Kidney (tissue), 14 donors: Measurements from ENCODE around the gene ECI2. TPM values are rescaled to one million over a fixed set of nuclear protein-coding genes. Genes with fewer than 3 reads are reported as not detected.
A peak's percentile ranks its signal among the peaks of the same experiment; 100 is the strongest.

Source experiments
- DNase-seq, 5 donors: peaks; one replicate each; pipeline ENCODE4 v3.0.0-alpha.2; 2013 to 2020
- FAIRE-seq: peaks from 2 replicates; lab custom pipeline; 2012; peaks lifted over from hg19 to GRCh38; lab: Jason Lieb, UNC
- H3K27ac ChIP-seq, 2 donors: one replicate each; pipeline ENCODE4 v1.7.0; 2013; ENCODE audit warnings: low read depth in 2 of 2, low read length in 2 of 2, inconsistent platforms in 1 of 2
- H3K27me3 ChIP-seq: one replicate; pipeline ENCODE4 v1.7.1; 2013; ENCODE audit warnings: low read length, inconsistent platforms; ENCODE audit not compliant: control insufficient read depth, insufficient read depth
- H3K36me3 ChIP-seq, 3 donors: one replicate each; pipeline versions ENCODE4 v1.7.0 to v1.7.1; 2013; ENCODE audit warnings: low read length in 3 of 3, control low read depth in 1 of 3, inconsistent platforms in 1 of 3; ENCODE audit not compliant: insufficient read depth in 3 of 3, control insufficient read depth in 2 of 3
- H3K4me1 ChIP-seq, 3 donors: one replicate each; pipeline versions ENCODE4 v1.7.0 to v1.7.1; 2013; ENCODE audit warnings: low read length in 3 of 3, inconsistent platforms in 1 of 3, low read depth in 1 of 3; ENCODE audit not compliant: control insufficient read depth in 2 of 3, insufficient read depth in 2 of 3
- H3K4me3 ChIP-seq, 3 donors: one replicate each; pipeline versions ENCODE4 v1.7.0 to v1.8.1; 2013; ENCODE audit warnings: low read length in 3 of 3, control low read depth in 1 of 3, inconsistent platforms in 1 of 3
- H3K9ac ChIP-seq, 3 donors: one replicate each; pipeline versions ENCODE4 v1.7.0 to v1.7.1; 2013; ENCODE audit warnings: low read length in 3 of 3, control low read depth in 1 of 3, inconsistent platforms in 1 of 3
- H3K9me3 ChIP-seq, 3 donors: one replicate each; pipeline versions ENCODE4 v1.7.0 to v1.7.1; 2013; ENCODE audit warnings: low read length in 3 of 3, control low read depth in 1 of 3, inconsistent platforms in 1 of 3; ENCODE audit not compliant: control insufficient read depth in 2 of 3, insufficient read depth in 1 of 3
- intact Hi-C: fragments of 100-400 bp; cut with DNase I; formaldehyde crosslinking; loops from one replicate; pipeline ENCODE4 v1.11.1; 2022
- polyA plus RNA-seq: library from polyadenylated mRNA; stranded (reverse); fragments of 350-450 nt; fragmentation: Illumina TruSeq; extraction: RNeasy Lipid Tissue Mini Kit (QIAGEN cat#74804); gene quantifications from one replicate; pipeline ENCODE4 v1.2.3, GENCODE V29; 2014; ENCODE audit warnings: low read depth, low replicate concordance; ENCODE audit not compliant: insufficient read depth
- total RNA-seq: library from RNA; stranded (reverse); fragmentation: NEBNext Ultra II Directional; extraction: Animal tissue kit (Norgen Biotek cat#: 25700); gene quantifications from one replicate; pipeline ENCODE4 v1.2.1, GENCODE V29; 2021
- TF ChIP-seq, protein P1 (sequence below): IDR thresholded peaks from 3 replicates; pipeline ENCODE4 v1.5.1; 2012; ENCODE audit warnings: mild to moderate bottlenecking, moderate library complexity, borderline replicate concordance; ENCODE audit not compliant: insufficient read depth; ENCODE audit errors: extremely low read depth
- donor health status: control.
- donor health status: control.
- donor health status: control.
- donor health status: control.
- donor health status: control.
- donor health status: DM: yes; HTN: yes; CAD: no.
- donor health status: Normal renal cell carcinoma (clear cell type).

ECI2 gene
- total and polyA plus RNA-seq, 2 donors from 2014 or later: 51.9 to 210 TPM

DNA sequence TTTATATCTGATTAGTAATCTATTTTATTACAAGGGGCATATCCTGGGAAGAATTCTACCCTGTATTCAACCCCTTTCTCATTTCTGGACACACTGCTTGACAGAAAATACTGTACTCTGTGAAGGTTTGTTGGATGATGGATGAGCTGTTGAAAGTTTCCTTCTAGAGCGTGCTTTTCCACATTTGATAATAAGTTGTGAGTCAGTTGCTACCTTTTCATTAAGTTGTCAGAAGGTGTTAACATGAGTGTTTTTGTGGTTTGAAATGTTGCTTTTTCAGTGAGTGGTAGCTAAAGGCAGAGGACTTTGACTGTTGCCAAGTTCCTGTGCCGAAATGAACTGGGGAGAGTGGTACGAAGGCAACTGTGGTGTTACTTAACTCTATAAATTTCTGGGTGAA, 3.9 kb upstream of the ECI2 start:
- intact Hi-C loops: no loop called here
- no peak overlapping the region for H3K9ac ChIP-seq
- no peaks in the 10 kb centered on the region for H3K36me3 ChIP-seq
- H3K27ac ChIP-seq: no peak overlapping the region
- FAIRE-seq (no peak), DNase-seq (no peak)
- H3K4me3 ChIP-seq: no peak overlapping the region
- TF ChIP-seq, protein P1, sequence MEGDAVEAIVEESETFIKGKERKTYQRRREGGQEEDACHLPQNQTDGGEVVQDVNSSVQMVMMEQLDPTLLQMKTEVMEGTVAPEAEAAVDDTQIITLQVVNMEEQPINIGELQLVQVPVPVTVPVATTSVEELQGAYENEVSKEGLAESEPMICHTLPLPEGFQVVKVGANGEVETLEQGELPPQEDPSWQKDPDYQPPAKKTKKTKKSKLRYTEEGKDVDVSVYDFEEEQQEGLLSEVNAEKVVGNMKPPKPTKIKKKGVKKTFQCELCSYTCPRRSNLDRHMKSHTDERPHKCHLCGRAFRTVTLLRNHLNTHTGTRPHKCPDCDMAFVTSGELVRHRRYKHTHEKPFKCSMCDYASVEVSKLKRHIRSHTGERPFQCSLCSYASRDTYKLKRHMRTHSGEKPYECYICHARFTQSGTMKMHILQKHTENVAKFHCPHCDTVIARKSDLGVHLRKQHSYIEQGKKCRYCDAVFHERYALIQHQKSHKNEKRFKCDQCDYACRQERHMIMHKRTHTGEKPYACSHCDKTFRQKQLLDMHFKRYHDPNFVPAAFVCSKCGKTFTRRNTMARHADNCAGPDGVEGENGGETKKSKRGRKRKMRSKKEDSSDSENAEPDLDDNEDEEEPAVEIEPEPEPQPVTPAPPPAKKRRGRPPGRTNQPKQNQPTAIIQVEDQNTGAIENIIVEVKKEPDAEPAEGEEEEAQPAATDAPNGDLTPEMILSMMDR: no peak
- no peaks in the 10 kb centered on the region for H3K9me3 ChIP-seq
- H3K27me3 ChIP-seq: no peaks in the 10 kb centered on the region
- peaks cover 0 to 5% (median 4%) of the 10 kb centered on the region in 3 donors for H3K4me1 ChIP-seq

DNA sequence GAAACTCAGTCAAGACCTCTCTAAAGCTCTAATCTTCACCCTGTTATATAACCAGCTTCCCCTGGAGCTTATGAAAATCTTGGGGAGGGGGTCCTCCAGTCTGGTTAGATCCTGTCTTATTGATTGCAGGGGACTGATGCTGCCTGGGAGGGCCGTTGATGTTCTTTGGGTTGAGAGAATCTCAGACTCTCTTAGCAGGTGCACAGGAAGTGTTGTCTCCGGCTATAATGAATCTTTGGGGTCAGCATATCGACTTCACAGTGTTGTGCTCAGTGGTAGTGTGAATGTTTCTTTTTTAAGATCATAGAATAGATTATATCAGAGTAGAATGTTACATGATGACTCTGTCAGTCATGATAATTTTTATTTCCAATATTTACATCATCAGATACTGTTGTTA, 2.8 kb upstream of the ECI2 start:
- intact Hi-C loops: no loop called here
- Histone ChIP-seq H3K27me3 (no peaks in the 10 kb centered on the region), H3K4me1 (peaks cover 3 to 9% (median 7%) of the 10 kb centered on the region in 3 donors)

DNA sequence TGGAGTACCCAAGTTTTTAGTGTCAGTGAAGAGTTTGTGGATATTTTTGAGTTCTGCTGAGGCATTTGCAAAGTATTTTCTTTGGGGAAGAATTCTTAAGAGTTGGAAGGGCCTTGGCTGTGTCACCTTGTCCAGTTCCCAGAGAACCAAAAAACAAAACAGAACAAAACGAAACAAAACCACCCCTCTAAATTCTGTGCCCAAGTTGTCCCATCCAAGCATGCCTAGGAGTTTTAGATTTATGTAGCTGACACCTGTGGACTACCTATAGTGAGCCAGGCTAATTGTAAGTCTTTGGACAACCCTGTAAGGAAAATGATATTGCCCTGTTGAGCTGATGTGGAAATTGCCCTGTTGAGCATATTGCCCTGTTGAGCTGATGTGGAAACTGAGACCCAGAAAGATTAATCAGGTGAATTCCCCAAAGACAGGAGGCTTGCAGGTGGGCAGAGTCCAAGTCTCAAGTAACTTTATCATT, 1.0 kb upstream of the ECI2 start:
- H3K27ac ChIP-seq: peak overlapping the region; percentile 29 to 72
- FAIRE-seq (no peak), DNase-seq (peak in 1 of 5 donors; percentile 6)
- intact Hi-C loops: no loop called here
- H3K4me1 ChIP-seq: peaks cover 3 to 9% (median 9%) of the 10 kb centered on the region in 3 donors
- H3K27me3 ChIP-seq: no peaks in the 10 kb centered on the region
- H3K9me3 ChIP-seq: no peaks in the 10 kb centered on the region
- peaks cover 0 to 4% (median 0%) of the 10 kb centered on the region in 3 donors for H3K36me3 ChIP-seq
- H3K4me3 ChIP-seq: peak overlapping the region; percentile 56 to 87 (median 78)
- TF ChIP-seq, protein P1: no peak
- H3K9ac ChIP-seq: peak overlapping the region in 2 of 3 donors; percentile 65 to 81

More for the DNA sequence above, 2.8 kb upstream of the ECI2 start:
- H3K9me3 ChIP-seq: no peaks in the 10 kb centered on the region
- H3K4me3 ChIP-seq: no peak overlapping the region
- no peak overlapping the region for H3K9ac ChIP-seq
- no peak overlapping the region for H3K27ac ChIP-seq
- no peak for FAIRE-seq
- no peak for DNase-seq
- TF ChIP-seq, protein P1: no peak
- no peaks in the 10 kb centered on the region for H3K36me3 ChIP-seq
